Keratinocyte (primary cell): ENCODE data around the gene PRKCA.

Experiments used
- CTCF ChIP-seq, 3 experiments: IDR thresholded peaks in 1 of 3; conservative IDR thresholded peaks in 1 of 3; optimal IDR thresholded peaks in 1 of 3; 2 replicates in 2 of 3; 3 replicates in 1 of 3; pipeline versions ENCODE3 to v1.5.1; 2011; ENCODE audit warnings: low read length in 3 of 3, mild to moderate bottlenecking in 3 of 3, moderate library complexity in 2 of 3, control low read depth in 1 of 3, inconsistent platforms in 1 of 3; ENCODE audit not compliant: insufficient read depth in 2 of 3; ENCODE audit errors: extremely low read depth in 1 of 3
- EZH2 ChIP-seq: IDR thresholded peaks from one replicate; pipeline ENCODE4 v1.6.1; 2012; ENCODE audit warnings: inconsistent platforms, mild to moderate bottlenecking, low read length, moderate library complexity

GRCh38 chr17:66292353-66292752 lies 10.1 kb upstream of the PRKCA start:
- no peak for TF ChIP-seq CTCF (optimal IDR thresholded peaks at IDR 0.05 in 1 of 3, IDR thresholded peaks at IDR 0.05 in 1 of 3, conservative IDR thresholded peaks at IDR 0.05 in 1 of 3; ENCODE audit: extremely low read depth in 1 of 3, insufficient read depth in 2 of 3, low read length in 3 of 3)
- TF ChIP-seq EZH2 = no peak
